ENCODE results near the gene FHDC1.

DNA sequence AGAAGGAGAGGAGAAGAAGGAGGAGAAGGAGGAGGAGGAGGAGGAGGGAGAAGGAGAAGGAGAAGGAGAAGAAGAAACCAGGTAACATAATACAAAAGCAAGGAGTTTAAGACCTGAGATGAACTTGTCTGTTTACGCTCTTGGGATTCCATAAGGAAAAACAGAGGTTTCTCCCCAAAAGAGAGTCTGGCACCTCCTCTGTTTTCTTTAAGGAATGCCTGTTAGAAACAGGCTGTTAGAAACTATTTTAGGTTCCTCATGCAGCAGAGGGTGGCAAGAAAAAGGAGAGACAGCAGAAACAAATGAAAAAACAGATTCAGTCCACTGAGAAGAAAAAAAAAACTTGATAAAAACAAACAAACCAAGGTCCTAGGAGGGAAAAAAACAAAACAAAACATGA is 10.3 kb upstream of the FHDC1 start:
- TF ChIP-seq, protein P1, sequence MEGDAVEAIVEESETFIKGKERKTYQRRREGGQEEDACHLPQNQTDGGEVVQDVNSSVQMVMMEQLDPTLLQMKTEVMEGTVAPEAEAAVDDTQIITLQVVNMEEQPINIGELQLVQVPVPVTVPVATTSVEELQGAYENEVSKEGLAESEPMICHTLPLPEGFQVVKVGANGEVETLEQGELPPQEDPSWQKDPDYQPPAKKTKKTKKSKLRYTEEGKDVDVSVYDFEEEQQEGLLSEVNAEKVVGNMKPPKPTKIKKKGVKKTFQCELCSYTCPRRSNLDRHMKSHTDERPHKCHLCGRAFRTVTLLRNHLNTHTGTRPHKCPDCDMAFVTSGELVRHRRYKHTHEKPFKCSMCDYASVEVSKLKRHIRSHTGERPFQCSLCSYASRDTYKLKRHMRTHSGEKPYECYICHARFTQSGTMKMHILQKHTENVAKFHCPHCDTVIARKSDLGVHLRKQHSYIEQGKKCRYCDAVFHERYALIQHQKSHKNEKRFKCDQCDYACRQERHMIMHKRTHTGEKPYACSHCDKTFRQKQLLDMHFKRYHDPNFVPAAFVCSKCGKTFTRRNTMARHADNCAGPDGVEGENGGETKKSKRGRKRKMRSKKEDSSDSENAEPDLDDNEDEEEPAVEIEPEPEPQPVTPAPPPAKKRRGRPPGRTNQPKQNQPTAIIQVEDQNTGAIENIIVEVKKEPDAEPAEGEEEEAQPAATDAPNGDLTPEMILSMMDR (IDR thresholded peaks at IDR 0.05; ENCODE audit: insufficient read depth, low read length, poor library complexity, severe bottlenecking): no peak
- no peak for TF ChIP-seq EZH2phosphoT487 (conservative IDR thresholded peaks at IDR 0.05; ENCODE audit: low read length)
